Tibial nerve (tissue), 4 donors: ENCODE results near the gene PHEX. TPM values are rescaled to one million over a fixed set of nuclear protein-coding genes. Genes with fewer than 3 reads are reported as not detected.

Source experiments
- DNase-seq, 2 donors: peaks; one replicate each; pipeline ENCODE4 v3.0.0-alpha.2; 2019; ENCODE audit warnings: low spot score in 2 of 2
- H3K27ac ChIP-seq, 4 donors: fragments of 200-600 bp; sonication (generic) in 3 of 4; one replicate each; pipeline ENCODE4 v1.5.1; 2017 to 2019; ENCODE audit warnings: mild to moderate bottlenecking in 1 of 4
- H3K27me3 ChIP-seq, 2 donors: fragments of 200-600 bp; sonication (generic) in 1 of 2; one replicate each; pipeline versions ENCODE4 v1.5.1 to v1.6.0; 2017 to 2019
- H3K36me3 ChIP-seq, 3 donors: fragments of 200-600 bp; sonication (generic); one replicate each; pipeline ENCODE4 v1.5.1; 2018 to 2019
- H3K4me1 ChIP-seq, 4 donors: fragments of 200-600 bp; sonication (generic) in 3 of 4; one replicate each; pipeline ENCODE4 v1.5.1; 2017 to 2019
- H3K4me3 ChIP-seq, 4 donors: fragments of 200-600 bp; sonication (generic) in 3 of 4; one replicate each; pipeline ENCODE4 v1.5.1; 2017 to 2019; ENCODE audit warnings: mild to moderate bottlenecking in 1 of 4, moderate library complexity in 1 of 4
- H3K9me3 ChIP-seq, 4 donors: fragments of 200-600 bp; sonication (generic) in 3 of 4; one replicate each; pipeline ENCODE4 v1.5.1; 2017 to 2019
- CTCF ChIP-seq, 5 experiments: fragments of 200-600 bp in 3 of 5; fragments of 450-650 bp in 2 of 5; sonication (generic) in 3 of 5; IDR thresholded peaks; one replicate each; pipeline ENCODE4 v1.5.1; 2016 to 2019; ENCODE audit warnings: antibody characterized with exemption in 5 of 5, mild to moderate bottlenecking in 3 of 5, moderate library complexity in 2 of 5
- EP300 ChIP-seq, 2 donors: sonication (generic); formaldehyde crosslinking; IDR thresholded peaks; one replicate each; pipeline ENCODE4 v1.6.1; 2017; ENCODE audit warnings: antibody characterized with exemption in 2 of 2, mild to moderate bottlenecking in 1 of 2
- POLR2A ChIP-seq, 2 donors: fragments of 450-650 bp; IDR thresholded peaks; one replicate each; pipeline ENCODE4 v1.6.1; 2017; ENCODE audit warnings: antibody characterized with exemption in 2 of 2, mild to moderate bottlenecking in 2 of 2, moderate library complexity in 2 of 2
- WGBS, 2 donors: methylation state at CpG; one replicate each; pipeline ENCODE4 v1.1.5; 2018; 5-methylcytosine and 5-hydroxymethylcytosine counted together
- total RNA-seq, 4 donors: library from RNA; depleted of rRNA; stranded (reverse); fragments of >200 nt; gene quantifications; one replicate each; pipeline ENCODE4 v1.1.0, GENCODE V29; 2016

The PHEX gene
- total RNA-seq, 4 donors from 2014 or later = under 0.01 TPM; not detected in 2

- TF ChIP-seq POLR2A (IDR thresholded peaks at IDR 0.05) (no peak), EP300 (IDR thresholded peaks at IDR 0.05) (no peak), CTCF (IDR thresholded peaks at IDR 0.05) (no peak)
- H3K27me3 ChIP-seq = no peaks in the 10 kb centered on the region
- H3K4me1 ChIP-seq = no peaks in the 10 kb centered on the region
- no peak overlapping the region for H3K27ac ChIP-seq
- WGBS, 2 donors = 84 to 99% methylated on average over 6 to 7 of the region's 7 CpGs
- DNase-seq = no peak
- no peaks in the 10 kb centered on the region for H3K36me3 ChIP-seq
- no peaks in the 10 kb centered on the region for H3K9me3 ChIP-seq
- H3K4me3 ChIP-seq = no peak overlapping the region
Measured at GRCh38 chrX:22025751-22026150, 6.4 kb upstream of the PHEX start.

GRCh38 chrX:22026731-22027130, 5.4 kb upstream of the PHEX start:
- TF ChIP-seq POLR2A (IDR thresholded peaks at IDR 0.05) = no peak
- no peak for TF ChIP-seq CTCF (IDR thresholded peaks at IDR 0.05)
- WGBS, 2 donors = 50 to 91% methylated on average over 2 to 4 of the region's 4 CpGs

DNA sequence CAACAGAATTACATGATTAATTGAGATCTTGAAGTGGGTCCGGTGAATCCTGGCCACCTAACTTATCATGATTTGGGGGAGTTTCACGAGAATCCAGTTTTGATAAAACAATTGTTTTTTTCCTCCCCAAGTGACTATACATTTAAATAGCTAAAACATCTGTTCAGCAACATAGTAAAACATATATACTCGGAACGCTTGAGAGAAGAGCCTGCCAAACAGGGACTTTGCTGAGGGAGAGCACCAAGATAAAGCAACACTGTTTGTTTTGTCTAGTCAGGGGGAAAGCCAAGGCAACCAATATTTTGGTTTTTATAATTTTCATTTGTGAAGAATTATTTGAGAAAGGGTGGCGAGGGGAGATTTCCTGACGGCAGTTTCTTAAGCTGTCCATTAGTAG, 381 bp downstream of the PHEX start:
- H3K9me3 ChIP-seq = no peaks in the 10 kb centered on the region
- H3K27me3 ChIP-seq = no peaks in the 10 kb centered on the region
- 66 to 70% methylated on average over 6 of the region's 6 CpGs for WGBS, 2 donors
- no peaks in the 10 kb centered on the region for H3K36me3 ChIP-seq
- H3K4me3 ChIP-seq = no peak overlapping the region
- H3K4me1 ChIP-seq = no peaks in the 10 kb centered on the region
- TF ChIP-seq POLR2A (IDR thresholded peaks at IDR 0.05) (no peak), EP300 (IDR thresholded peaks at IDR 0.05) (no peak), CTCF (IDR thresholded peaks at IDR 0.05) (no peak)
- H3K27ac ChIP-seq = no peak overlapping the region
- no peak for DNase-seq

More at GRCh38 chrX:22026731-22027130, 5.4 kb upstream of the PHEX start:
- no peaks in the 10 kb centered on the region for H3K27me3 ChIP-seq
- no peaks in the 10 kb centered on the region for H3K36me3 ChIP-seq
- DNase-seq = no peak
- H3K4me3 ChIP-seq = no peak overlapping the region
- H3K9me3 ChIP-seq = no peaks in the 10 kb centered on the region
- no peaks in the 10 kb centered on the region for H3K4me1 ChIP-seq
- no peak overlapping the region for H3K27ac ChIP-seq

- no peaks in the 10 kb centered on the region for H3K9me3 ChIP-seq
- H3K27ac ChIP-seq = no peak overlapping the region
- WGBS, 2 donors = 68 to 72% methylated on average over 5 of the region's 5 CpGs
- no peak for DNase-seq
- no peaks in the 10 kb centered on the region for H3K27me3 ChIP-seq
- no peak overlapping the region for H3K4me3 ChIP-seq
- H3K36me3 ChIP-seq = no peaks in the 10 kb centered on the region
- H3K4me1 ChIP-seq = no peaks in the 10 kb centered on the region
- TF ChIP-seq EP300 (IDR thresholded peaks at IDR 0.05) = no peak
- no peak for TF ChIP-seq CTCF (IDR thresholded peaks at IDR 0.05)
- TF ChIP-seq POLR2A (IDR thresholded peaks at IDR 0.05) = no peak
Measured at GRCh38 chrX:22033818-22034217, 1.7 kb downstream of the PHEX start.

DNA sequence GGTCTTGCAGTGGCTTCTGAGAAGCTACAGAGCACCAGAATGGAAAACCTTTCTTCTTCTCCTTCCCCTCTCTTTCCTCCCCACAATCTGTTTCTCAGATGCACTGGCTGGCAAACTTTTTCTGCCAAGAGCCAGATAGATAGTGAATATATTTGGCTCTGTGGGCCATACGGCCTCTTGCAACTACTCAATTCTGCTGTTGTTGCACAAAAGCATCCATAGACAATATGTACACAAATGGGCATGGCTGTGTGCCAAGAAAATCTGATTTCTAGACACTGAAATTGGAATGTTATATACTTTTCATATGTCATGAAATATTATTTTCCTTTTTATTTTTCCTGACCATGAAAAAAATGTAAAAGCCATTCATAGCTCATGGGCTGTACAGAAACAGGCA, 3.1 kb downstream of the PHEX start:
- H3K4me3 ChIP-seq = no peak overlapping the region
- no peak for DNase-seq
- no peaks in the 10 kb centered on the region for H3K36me3 ChIP-seq
- 38 to 43% methylated on average over 1 of the region's 1 CpG for WGBS, 2 donors
- no peaks in the 10 kb centered on the region for H3K9me3 ChIP-seq
- no peaks in the 10 kb centered on the region for H3K4me1 ChIP-seq
- no peaks in the 10 kb centered on the region for H3K27me3 ChIP-seq
- H3K27ac ChIP-seq = no peak overlapping the region
- TF ChIP-seq CTCF (IDR thresholded peaks at IDR 0.05) (no peak), POLR2A (IDR thresholded peaks at IDR 0.05) (no peak), EP300 (IDR thresholded peaks at IDR 0.05) (no peak)
